K562 (cell line): Measurements from ENCODE around the gene REEP2. TPM values are rescaled to one million over a fixed set of nuclear protein-coding genes. Genes with fewer than 3 reads are reported as not detected.

Experiments
- CREM ChIP-seq: IDR thresholded peaks from 2 replicates; pipeline ENCODE4 v1.6.1; 2014; ENCODE audit warnings: antibody characterized with exemption, low read depth
- DPF2 ChIP-seq: fragments of 450-650 bp; IDR thresholded peaks from 2 replicates; pipeline ENCODE4 v1.6.1; 2016
- MED1 ChIP-seq: sonication (generic); formaldehyde crosslinking; IDR thresholded peaks from 2 replicates; pipeline ENCODE4 v1.8.1; 2023; ENCODE audit warnings: missing genetic modification reagents, borderline replicate concordance
- MEIS2 ChIP-seq: fragments of 450-650 bp; IDR thresholded peaks from 2 replicates; pipeline ENCODE4 v1.6.1; 2014; ENCODE audit warnings: mild to moderate bottlenecking; ENCODE audit not compliant: partially characterized antibody
- NR2C2 ChIP-seq, 2 experiments: fragments of 200-800 bp in 1 of 2; sonication (Bioruptor generic) in 1 of 2; sonication (generic) in 1 of 2; formaldehyde crosslinking in 1 of 2; IDR thresholded peaks; 2 replicates each; pipeline versions ENCODE4 v1.6.1 to v1.8.0; 2016 to 2022; ENCODE audit warnings: mild to moderate bottlenecking in 1 of 2, missing compliant biosample characterization in 1 of 2, missing genetic modification characterization in 1 of 2, missing genetic modification reagents in 1 of 2
- ZNF197 ChIP-seq: fragments of 200-800 bp; sonication (Bioruptor generic); IDR thresholded peaks from 2 replicates; pipeline ENCODE4 v1.6.1; 2016; ENCODE audit warnings: low read depth, missing genetic modification characterization, missing compliant biosample characterization
- ZNF76 ChIP-seq: fragments of 250-450 bp; sonication (Bioruptor Pico); IDR thresholded peaks from 2 replicates; pipeline ENCODE4 v1.4.0; 2020; ENCODE audit warnings: mild to moderate bottlenecking, moderate library complexity, borderline replicate concordance
- ZNF766 ChIP-seq: fragments of 200-800 bp; sonication (Bioruptor generic); conservative IDR thresholded peaks from 2 replicates; pipeline ENCODE4 v1.6.1; 2016; ENCODE audit warnings: missing genetic modification characterization, missing compliant biosample characterization
- polyA plus RNA-seq, 8 experiments: library from polyadenylated mRNA; depleted of rRNA in 4 of 8; stranded (reverse) in 5 of 8; unstranded in 3 of 8; fragments of >200 nt; fragmentation: Nextera tagmentation in 2 of 8; fragmentation: Illumina TruSeq in 1 of 8; extraction: Ambion mirVana in 2 of 8; extraction: Trizol in 1 of 8; gene quantifications; 2 replicates each; pipeline versions ENCODE4 v1.2.1 to v1.2.3, GENCODE V29; 2011 to 2014; ENCODE audit warnings: inconsistent platforms in 1 of 8, missing spikeins in 1 of 8
- total RNA-seq, 7 experiments: library from RNA; depleted of rRNA in 6 of 7; stranded (reverse); fragments of >200 nt in 6 of 7; fragmentation: Illumina TruSeq in 2 of 7; extraction: Trizol in 2 of 7; gene quantifications; 2 replicates each; pipeline versions ENCODE4 v1.2.1 to v1.2.3, GENCODE V29; 2011 to 2021; ENCODE audit warnings: low replicate concordance in 1 of 7
- TF ChIP-seq, protein P1 (sequence below), 2 experiments: fragments of 450-650 bp in 1 of 2; sonication (generic) in 1 of 2; formaldehyde crosslinking in 1 of 2; IDR thresholded peaks; 2 replicates each; pipeline versions ENCODE4 v1.7.1 to v1.9.0; 2016 to 2022; ENCODE audit warnings: inconsistent platforms in 1 of 2, mild to moderate bottlenecking in 1 of 2, missing genetic modification reagents in 1 of 2
- TF ChIP-seq, protein P2 (sequence below): sonication (generic); formaldehyde crosslinking; IDR thresholded peaks from 2 replicates; pipeline ENCODE4 v1.8.0; 2022; ENCODE audit warnings: missing genetic modification reagents, mild to moderate bottlenecking, moderate library complexity, borderline replicate concordance
- TF ChIP-seq, protein P3 (sequence below): IDR thresholded peaks from 2 replicates; pipeline ENCODE4 v1.6.1; 2014; ENCODE audit warnings: antibody characterized with exemption
- TF ChIP-seq, protein P4 (sequence below): fragments of 450-650 bp; IDR thresholded peaks from 2 replicates; pipeline ENCODE4 v1.6.1; 2016
- TF ChIP-seq, protein P5 (sequence below): fragments of 250-450 bp; sonication (Bioruptor Pico); IDR thresholded peaks from 2 replicates; pipeline ENCODE4 v1.5.0; 2020; ENCODE audit warnings: mild to moderate bottlenecking

REEP2 gene
- total and polyA plus RNA-seq, 9 of the 15 experiments (the other 6 are each of a cell fraction or from before 2014, with no cell fraction given): 0.03 to 1.1 (median 0.12) TPM; not detected in 1

DNA sequence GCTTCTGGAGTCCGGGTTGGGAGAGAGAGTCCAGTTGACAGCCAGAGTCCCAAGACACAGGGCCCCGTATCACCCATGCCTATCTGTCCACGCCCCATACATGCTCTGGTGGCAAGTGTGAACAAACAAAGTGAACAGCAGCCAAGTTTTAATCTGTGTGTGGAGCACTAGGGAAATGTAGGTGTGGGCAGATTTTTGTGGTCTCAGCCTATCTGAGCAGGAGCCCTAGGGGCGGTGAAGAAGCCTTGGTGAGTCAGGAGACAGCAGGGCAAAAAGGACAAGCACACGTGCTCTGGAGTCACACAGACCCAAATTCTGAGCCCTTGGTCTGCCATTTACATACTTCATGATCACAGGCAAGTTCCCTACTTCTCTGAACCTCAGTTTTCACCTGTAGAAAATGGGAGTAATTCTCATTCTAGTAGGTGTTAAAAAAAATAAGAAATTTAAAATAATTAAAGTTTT, 49.7 kb downstream of the REEP2 start (continued):
- TF ChIP-seq, protein P1, sequence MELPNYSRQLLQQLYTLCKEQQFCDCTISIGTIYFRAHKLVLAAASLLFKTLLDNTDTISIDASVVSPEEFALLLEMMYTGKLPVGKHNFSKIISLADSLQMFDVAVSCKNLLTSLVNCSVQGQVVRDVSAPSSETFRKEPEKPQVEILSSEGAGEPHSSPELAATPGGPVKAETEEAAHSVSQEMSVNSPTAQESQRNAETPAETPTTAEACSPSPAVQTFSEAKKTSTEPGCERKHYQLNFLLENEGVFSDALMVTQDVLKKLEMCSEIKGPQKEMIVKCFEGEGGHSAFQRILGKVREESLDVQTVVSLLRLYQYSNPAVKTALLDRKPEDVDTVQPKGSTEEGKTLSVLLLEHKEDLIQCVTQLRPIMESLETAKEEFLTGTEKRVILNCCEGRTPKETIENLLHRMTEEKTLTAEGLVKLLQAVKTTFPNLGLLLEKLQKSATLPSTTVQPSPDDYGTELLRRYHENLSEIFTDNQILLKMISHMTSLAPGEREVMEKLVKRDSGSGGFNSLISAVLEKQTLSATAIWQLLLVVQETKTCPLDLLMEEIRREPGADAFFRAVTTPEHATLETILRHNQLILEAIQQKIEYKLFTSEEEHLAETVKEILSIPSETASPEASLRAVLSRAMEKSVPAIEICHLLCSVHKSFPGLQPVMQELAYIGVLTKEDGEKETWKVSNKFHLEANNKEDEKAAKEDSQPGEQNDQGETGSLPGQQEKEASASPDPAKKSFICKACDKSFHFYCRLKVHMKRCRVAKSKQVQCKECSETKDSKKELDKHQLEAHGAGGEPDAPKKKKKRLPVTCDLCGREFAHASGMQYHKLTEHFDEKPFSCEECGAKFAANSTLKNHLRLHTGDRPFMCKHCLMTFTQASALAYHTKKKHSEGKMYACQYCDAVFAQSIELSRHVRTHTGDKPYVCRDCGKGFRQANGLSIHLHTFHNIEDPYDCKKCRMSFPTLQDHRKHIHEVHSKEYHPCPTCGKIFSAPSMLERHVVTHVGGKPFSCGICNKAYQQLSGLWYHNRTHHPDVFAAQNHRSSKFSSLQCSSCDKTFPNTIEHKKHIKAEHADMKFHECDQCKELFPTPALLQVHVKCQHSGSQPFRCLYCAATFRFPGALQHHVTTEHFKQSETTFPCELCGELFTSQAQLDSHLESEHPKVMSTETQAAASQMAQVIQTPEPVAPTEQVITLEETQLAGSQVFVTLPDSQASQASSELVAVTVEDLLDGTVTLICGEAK (IDR thresholded peaks at IDR 0.05): 0 out of 2 replicates have a peak, but pooled peaks have one; percentile 12
- TF ChIP-seq, protein P1 (CRISPR knock-in tag; IDR thresholded peaks at IDR 0.05): no peak
- TF ChIP-seq ZNF197 (CRISPR knock-in tag) (peak; percentile 67; the same call in 1 of the 2 replicates), ZNF76 (CRISPR knock-in tag) (no peak), MED1 (no peak), CREM (peak; percentile 59), ZNF766 (CRISPR knock-in tag) (peak; percentile 77), NR2C2 (CRISPR knock-in tag; IDR thresholded peaks at IDR 0.05) (no peak), NR2C2 (tag; IDR thresholded peaks at IDR 0.05) (peak; percentile 53; the same call in 1 of the 2 replicates), MEIS2 (peak; percentile 23), DPF2 (peak; percentile 69)
- TF ChIP-seq, protein P2, sequence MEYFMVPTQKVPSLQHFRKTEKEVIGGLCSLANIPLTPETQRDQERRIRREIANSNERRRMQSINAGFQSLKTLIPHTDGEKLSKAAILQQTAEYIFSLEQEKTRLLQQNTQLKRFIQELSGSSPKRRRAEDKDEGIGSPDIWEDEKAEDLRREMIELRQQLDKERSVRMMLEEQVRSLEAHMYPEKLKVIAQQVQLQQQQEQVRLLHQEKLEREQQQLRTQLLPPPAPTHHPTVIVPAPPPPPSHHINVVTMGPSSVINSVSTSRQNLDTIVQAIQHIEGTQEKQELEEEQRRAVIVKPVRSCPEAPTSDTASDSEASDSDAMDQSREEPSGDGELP (CRISPR knock-in tag): peak; percentile 27; the same call in 1 of the 2 replicates
- TF ChIP-seq, protein P3, sequence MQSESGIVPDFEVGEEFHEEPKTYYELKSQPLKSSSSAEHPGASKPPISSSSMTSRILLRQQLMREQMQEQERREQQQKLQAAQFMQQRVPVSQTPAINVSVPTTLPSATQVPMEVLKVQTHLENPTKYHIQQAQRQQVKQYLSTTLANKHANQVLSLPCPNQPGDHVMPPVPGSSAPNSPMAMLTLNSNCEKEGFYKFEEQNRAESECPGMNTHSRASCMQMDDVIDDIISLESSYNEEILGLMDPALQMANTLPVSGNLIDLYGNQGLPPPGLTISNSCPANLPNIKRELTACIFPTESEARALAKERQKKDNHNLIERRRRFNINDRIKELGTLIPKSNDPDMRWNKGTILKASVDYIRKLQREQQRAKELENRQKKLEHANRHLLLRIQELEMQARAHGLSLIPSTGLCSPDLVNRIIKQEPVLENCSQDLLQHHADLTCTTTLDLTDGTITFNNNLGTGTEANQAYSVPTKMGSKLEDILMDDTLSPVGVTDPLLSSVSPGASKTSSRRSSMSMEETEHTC: peak; percentile 74
- TF ChIP-seq, protein P4, sequence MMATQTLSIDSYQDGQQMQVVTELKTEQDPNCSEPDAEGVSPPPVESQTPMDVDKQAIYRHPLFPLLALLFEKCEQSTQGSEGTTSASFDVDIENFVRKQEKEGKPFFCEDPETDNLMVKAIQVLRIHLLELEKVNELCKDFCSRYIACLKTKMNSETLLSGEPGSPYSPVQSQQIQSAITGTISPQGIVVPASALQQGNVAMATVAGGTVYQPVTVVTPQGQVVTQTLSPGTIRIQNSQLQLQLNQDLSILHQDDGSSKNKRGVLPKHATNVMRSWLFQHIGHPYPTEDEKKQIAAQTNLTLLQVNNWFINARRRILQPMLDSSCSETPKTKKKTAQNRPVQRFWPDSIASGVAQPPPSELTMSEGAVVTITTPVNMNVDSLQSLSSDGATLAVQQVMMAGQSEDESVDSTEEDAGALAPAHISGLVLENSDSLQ: 0 out of 2 replicates have a peak, but pooled peaks have one; percentile 23
- TF ChIP-seq, protein P5, sequence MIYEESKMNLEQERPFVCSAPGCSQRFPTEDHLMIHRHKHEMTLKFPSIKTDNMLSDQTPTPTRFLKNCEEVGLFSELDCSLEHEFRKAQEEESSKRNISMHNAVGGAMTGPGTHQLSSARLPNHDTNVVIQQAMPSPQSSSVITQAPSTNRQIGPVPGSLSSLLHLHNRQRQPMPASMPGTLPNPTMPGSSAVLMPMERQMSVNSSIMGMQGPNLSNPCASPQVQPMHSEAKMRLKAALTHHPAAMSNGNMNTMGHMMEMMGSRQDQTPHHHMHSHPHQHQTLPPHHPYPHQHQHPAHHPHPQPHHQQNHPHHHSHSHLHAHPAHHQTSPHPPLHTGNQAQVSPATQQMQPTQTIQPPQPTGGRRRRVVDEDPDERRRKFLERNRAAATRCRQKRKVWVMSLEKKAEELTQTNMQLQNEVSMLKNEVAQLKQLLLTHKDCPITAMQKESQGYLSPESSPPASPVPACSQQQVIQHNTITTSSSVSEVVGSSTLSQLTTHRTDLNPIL (CRISPR knock-in tag): no peak
